ENCODE measurements around the gene SERPINA6. TPM values are rescaled to one million over a fixed set of nuclear protein-coding genes. Genes with fewer than 3 reads are reported as not detected.

SERPINA6 gene
- total RNA-seq, 1 donor from 2014 or later: 0.77 TPM

GRCh38 chr14:94330432-94330831 is 7.3 kb upstream of the SERPINA6 start:
- no peak overlapping the region for H3K4me3 Mint-ChIP-seq
- TF ChIP-seq, protein P1, sequence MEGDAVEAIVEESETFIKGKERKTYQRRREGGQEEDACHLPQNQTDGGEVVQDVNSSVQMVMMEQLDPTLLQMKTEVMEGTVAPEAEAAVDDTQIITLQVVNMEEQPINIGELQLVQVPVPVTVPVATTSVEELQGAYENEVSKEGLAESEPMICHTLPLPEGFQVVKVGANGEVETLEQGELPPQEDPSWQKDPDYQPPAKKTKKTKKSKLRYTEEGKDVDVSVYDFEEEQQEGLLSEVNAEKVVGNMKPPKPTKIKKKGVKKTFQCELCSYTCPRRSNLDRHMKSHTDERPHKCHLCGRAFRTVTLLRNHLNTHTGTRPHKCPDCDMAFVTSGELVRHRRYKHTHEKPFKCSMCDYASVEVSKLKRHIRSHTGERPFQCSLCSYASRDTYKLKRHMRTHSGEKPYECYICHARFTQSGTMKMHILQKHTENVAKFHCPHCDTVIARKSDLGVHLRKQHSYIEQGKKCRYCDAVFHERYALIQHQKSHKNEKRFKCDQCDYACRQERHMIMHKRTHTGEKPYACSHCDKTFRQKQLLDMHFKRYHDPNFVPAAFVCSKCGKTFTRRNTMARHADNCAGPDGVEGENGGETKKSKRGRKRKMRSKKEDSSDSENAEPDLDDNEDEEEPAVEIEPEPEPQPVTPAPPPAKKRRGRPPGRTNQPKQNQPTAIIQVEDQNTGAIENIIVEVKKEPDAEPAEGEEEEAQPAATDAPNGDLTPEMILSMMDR (conservative IDR thresholded peaks at IDR 0.05): no peak
- peaks cover 5% of the 10 kb centered on the region for H3K4me1 Mint-ChIP-seq (ENCODE audit: unreplicated experiment)
- no peak overlapping the region for H3K27ac Mint-ChIP-seq
- no peak for DNase-seq (ENCODE audit: extremely low spot score, unreplicated experiment)
- no peaks in the 10 kb centered on the region for H3K9me3 Mint-ChIP-seq
- H3K36me3 Mint-ChIP-seq: no peaks in the 10 kb centered on the region
- no peaks in the 10 kb centered on the region for H3K27me3 Mint-ChIP-seq

GRCh38 chr14:94329857-94330256 is 6.7 kb upstream of the SERPINA6 start:
- TF ChIP-seq, protein P1 (conservative IDR thresholded peaks at IDR 0.05): no peak
- H3K27me3 Mint-ChIP-seq: no peaks in the 10 kb centered on the region
- H3K27ac Mint-ChIP-seq: no peak overlapping the region
- DNase-seq (ENCODE audit: extremely low spot score, unreplicated experiment): no peak
- no peaks in the 10 kb centered on the region for H3K9me3 Mint-ChIP-seq
- H3K36me3 Mint-ChIP-seq: no peaks in the 10 kb centered on the region
- H3K4me3 Mint-ChIP-seq: no peak overlapping the region
- H3K4me1 Mint-ChIP-seq (ENCODE audit: unreplicated experiment): peaks cover 5% of the 10 kb centered on the region

DNA sequence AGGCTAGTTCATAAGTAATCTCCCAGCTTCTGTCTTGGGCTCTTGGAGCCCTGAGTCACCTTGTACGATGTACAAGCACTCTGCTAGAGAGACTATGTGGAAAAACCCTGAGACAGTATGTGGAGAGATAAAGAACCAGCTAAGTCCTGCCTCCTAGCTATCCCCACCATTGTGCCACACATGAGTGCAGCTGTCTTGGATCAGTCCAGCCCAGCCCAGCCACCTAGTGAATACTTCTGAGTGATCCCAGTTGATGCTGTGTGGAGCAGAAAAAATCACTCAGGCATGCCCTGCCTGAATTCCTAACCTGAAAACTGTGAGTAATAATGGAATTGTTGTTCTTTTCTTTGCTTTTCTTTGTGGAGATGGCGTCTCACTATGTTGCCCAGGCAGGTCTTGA is 5.1 kb upstream of the SERPINA6 start:
- no peaks in the 10 kb centered on the region for H3K9me3 Mint-ChIP-seq
- H3K4me1 Mint-ChIP-seq (ENCODE audit: unreplicated experiment): peaks cover 5% of the 10 kb centered on the region
- H3K4me3 Mint-ChIP-seq: no peak overlapping the region
- no peaks in the 10 kb centered on the region for H3K27me3 Mint-ChIP-seq
- no peaks in the 10 kb centered on the region for H3K36me3 Mint-ChIP-seq
- TF ChIP-seq, protein P1 (conservative IDR thresholded peaks at IDR 0.05): no peak
- peak overlapping the region; percentile 38 for H3K27ac Mint-ChIP-seq
- no peak for DNase-seq (ENCODE audit: extremely low spot score, unreplicated experiment)

DNA sequence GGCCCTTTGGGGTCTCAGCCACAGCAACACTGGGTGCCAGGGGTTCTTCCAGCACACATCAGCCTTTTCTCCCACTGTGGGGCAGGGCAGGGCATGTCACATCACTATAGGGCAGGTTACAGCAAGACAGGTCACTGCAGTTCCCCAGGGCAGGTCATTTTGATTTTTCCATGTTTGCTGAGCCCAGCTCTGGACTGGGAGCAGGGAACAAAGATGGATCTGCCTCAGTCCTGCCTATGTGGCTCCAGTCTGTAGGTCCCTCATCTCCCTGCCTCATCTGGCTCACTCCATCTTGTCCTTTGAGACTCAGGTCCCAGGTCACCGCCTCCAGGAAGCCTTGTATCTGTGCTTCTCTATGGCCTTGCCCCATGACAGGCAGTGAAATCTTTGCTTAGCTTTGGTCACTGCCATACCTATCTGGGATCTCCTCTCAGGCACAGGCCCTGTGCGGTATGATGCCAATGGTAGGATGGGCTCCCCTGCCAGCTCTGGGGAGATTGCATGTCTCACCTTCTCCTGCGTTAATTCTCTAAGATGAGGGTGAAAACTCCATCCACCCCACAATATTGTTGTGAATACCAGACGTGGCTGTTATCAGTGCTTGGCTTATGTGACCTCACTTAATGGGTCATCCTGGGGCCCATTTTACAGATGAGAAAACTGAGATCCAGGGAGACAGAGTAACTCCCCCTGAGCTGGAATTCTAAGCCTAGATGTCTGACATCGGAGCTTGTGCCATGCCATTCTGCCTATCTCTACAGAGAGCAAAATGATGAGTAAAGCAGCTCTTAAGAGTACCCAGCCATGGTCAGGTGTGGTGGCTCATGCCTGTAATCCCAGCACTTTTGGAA is 1.5 kb downstream of the SERPINA6 start:
- no peak overlapping the region for H3K27ac Mint-ChIP-seq
- no peaks in the 10 kb centered on the region for H3K9me3 Mint-ChIP-seq
- no peaks in the 10 kb centered on the region for H3K4me1 Mint-ChIP-seq (ENCODE audit: unreplicated experiment)
- TF ChIP-seq, protein P1 (conservative IDR thresholded peaks at IDR 0.05): no peak
- no peaks in the 10 kb centered on the region for H3K36me3 Mint-ChIP-seq
- H3K27me3 Mint-ChIP-seq: no peaks in the 10 kb centered on the region
- no peak for DNase-seq (ENCODE audit: extremely low spot score, unreplicated experiment)
- H3K4me3 Mint-ChIP-seq: no peak overlapping the region

GRCh38 chr14:94320243-94320642 is 2.9 kb downstream of the SERPINA6 start:
- DNase-seq (ENCODE audit: extremely low spot score, unreplicated experiment): no peak
- Mint-ChIP-seq H3K4me3 (no peak overlapping the region), H3K9me3 (no peaks in the 10 kb centered on the region), H3K27me3 (no peaks in the 10 kb centered on the region), H3K27ac (no peak overlapping the region), H3K4me1 (ENCODE audit: unreplicated experiment) (no peaks in the 10 kb centered on the region), H3K36me3 (no peaks in the 10 kb centered on the region)
- TF ChIP-seq, protein P1 (conservative IDR thresholded peaks at IDR 0.05): no peak
